Keratinocyte (primary cell): ENCODE results near the gene CDYL. TPM values are rescaled to one million over a fixed set of nuclear protein-coding genes. Genes with fewer than 3 reads are reported as not detected.

ENCODE experiments used
- DNase-seq: peaks from one replicate; pipeline ENCODE4 v3.0.0-alpha.2; 2011; ENCODE audit warnings: low read depth, missing footprints, low spot score
- FAIRE-seq: peaks from 2 replicates; lab custom pipeline; 2011; peaks lifted over from hg19 to GRCh38; lab: Jason Lieb, UNC
- H2AFZ ChIP-seq: 2 replicates; pipeline ENCODE4 v1.6.0; 2012; ENCODE audit warnings: low read length, control low read depth, inconsistent platforms; ENCODE audit not compliant: control insufficient read depth
- H3K27ac ChIP-seq: 2 replicates; pipeline ENCODE4 v1.5.1; 2011; ENCODE audit warnings: low read length; ENCODE audit not compliant: control insufficient read depth, insufficient read depth
- H3K27me3 ChIP-seq: 3 replicates; pipeline ENCODE4 v1.6.0; 2011; ENCODE audit warnings: low read length; ENCODE audit not compliant: control insufficient read depth, insufficient read depth; ENCODE audit errors: extremely low read depth
- H3K36me3 ChIP-seq, 2 experiments: 2 replicates in 1 of 2; 3 replicates in 1 of 2; pipeline ENCODE4 v1.5.1; 2011; ENCODE audit warnings: low read length in 2 of 2, mild to moderate bottlenecking in 1 of 2; ENCODE audit not compliant: control insufficient read depth in 2 of 2, insufficient read depth in 2 of 2; ENCODE audit errors: extremely low read depth in 1 of 2
- H3K4me1 ChIP-seq: 3 replicates; pipeline ENCODE4 v1.5.1; 2011; ENCODE audit warnings: low read length; ENCODE audit not compliant: control insufficient read depth, insufficient read depth; ENCODE audit errors: extremely low read depth
- H3K4me2 ChIP-seq: 3 replicates; pipeline ENCODE4 v1.6.0; 2011; ENCODE audit warnings: low read depth, low read length; ENCODE audit not compliant: control insufficient read depth, insufficient read depth; ENCODE audit errors: extremely low read depth
- H3K4me3 ChIP-seq, 3 experiments: fragments of 200-600 bp in 1 of 3; sonication (generic) in 1 of 3; 2 replicates in 2 of 3; 3 replicates in 1 of 3; pipeline ENCODE4 v1.5.1; 2011 to 2016; ENCODE audit warnings: low read length in 3 of 3, mild to moderate bottlenecking in 3 of 3, control low read depth in 2 of 3, inconsistent platforms in 1 of 3, low read depth in 1 of 3, mixed read lengths in 1 of 3, mixed run types in 1 of 3, moderate library complexity in 1 of 3; ENCODE audit not compliant: control insufficient read depth in 2 of 3, insufficient read depth in 2 of 3; ENCODE audit errors: extremely low read depth in 1 of 3
- H3K79me2 ChIP-seq: 2 replicates; pipeline ENCODE4 v1.6.0; 2012; ENCODE audit warnings: low read length; ENCODE audit not compliant: control insufficient read depth, insufficient read depth
- H3K9ac ChIP-seq: 3 replicates; pipeline ENCODE4 v1.6.0; 2011; ENCODE audit warnings: low read length; ENCODE audit not compliant: control insufficient read depth, insufficient read depth; ENCODE audit errors: extremely low read depth
- H3K9me1 ChIP-seq: 3 replicates; pipeline ENCODE4 v1.6.0; 2011; ENCODE audit warnings: low read length; ENCODE audit not compliant: control insufficient read depth, insufficient read depth; ENCODE audit errors: extremely low read depth
- H3K9me3 ChIP-seq: 2 replicates; pipeline ENCODE4 v1.5.1; 2012; ENCODE audit warnings: low read depth, low read length; ENCODE audit not compliant: control insufficient read depth
- H4K20me1 ChIP-seq: 3 replicates; pipeline ENCODE4 v1.6.0; 2011; ENCODE audit warnings: low read length; ENCODE audit not compliant: control insufficient read depth, insufficient read depth; ENCODE audit errors: extremely low read depth
- CTCF ChIP-seq, 3 experiments: IDR thresholded peaks in 1 of 3; conservative IDR thresholded peaks in 1 of 3; optimal IDR thresholded peaks in 1 of 3; 2 replicates in 2 of 3; 3 replicates in 1 of 3; pipeline versions ENCODE3 to v1.5.1; 2011; ENCODE audit warnings: low read length in 3 of 3, mild to moderate bottlenecking in 3 of 3, moderate library complexity in 2 of 3, control low read depth in 1 of 3, inconsistent platforms in 1 of 3; ENCODE audit not compliant: insufficient read depth in 2 of 3; ENCODE audit errors: extremely low read depth in 1 of 3
- EZH2 ChIP-seq: IDR thresholded peaks from one replicate; pipeline ENCODE4 v1.6.1; 2012; ENCODE audit warnings: inconsistent platforms, mild to moderate bottlenecking, low read length, moderate library complexity
- dilution Hi-C: fragments of 300-500 bp; cut with MboI; formaldehyde crosslinking; loops from one replicate; pipeline ENCODE4 v1.7.0; 2020; ENCODE audit warnings: low sequenced_read_pairs; ENCODE audit not compliant: extremely low pct_ligation_motif_present
- polyA plus RNA-seq, 5 experiments: library from polyadenylated mRNA; depleted of rRNA in 3 of 5; stranded (reverse) in 3 of 5; stranded (forward) in 1 of 5; unstranded in 1 of 5; fragments of >200 nt; gene quantifications; 1 replicate in 1 of 5; 2 replicates in 3 of 5; 3 replicates in 1 of 5; pipeline versions ENCODE4 v1.2.1 to v1.2.3, GENCODE V29; 2011 to 2012; ENCODE audit warnings: missing spikeins in 2 of 5, low read depth in 1 of 5, low replicate concordance in 1 of 5

Gene CDYL
- polyA plus RNA-seq, 1 donor (not counting 4 experiments of a cell fraction or from before 2014, with no cell fraction given), result 48.0 TPM

- Histone ChIP-seq H3K4me2 (no peak overlapping the region), H3K4me1 (peaks cover 3% of the 10 kb centered on the region), H3K36me3 (peaks cover 8 to 22% of the 10 kb centered on the region in 2 experiments), H3K27ac (no peak overlapping the region), H4K20me1 (no peaks in the 10 kb centered on the region), H3K9ac (no peak overlapping the region), H3K9me3 (no peaks in the 10 kb centered on the region), H3K79me2 (peaks cover 65% of the 10 kb centered on the region), H3K9me1 (no peaks in the 10 kb centered on the region), H2AFZ (no peak overlapping the region), H3K4me3 (no peak overlapping the region), H3K27me3 (no peaks in the 10 kb centered on the region)
- no peak for DNase-seq
- no peak for FAIRE-seq
- dilution Hi-C loops, result no loop called here
- TF ChIP-seq CTCF (optimal IDR thresholded peaks at IDR 0.05 in 1 of 3, IDR thresholded peaks at IDR 0.05 in 1 of 3, conservative IDR thresholded peaks at IDR 0.05 in 1 of 3; ENCODE audit: extremely low read depth in 1 of 3, insufficient read depth in 2 of 3, low read length in 3 of 3) (no peak), EZH2 (no peak)
Observed at GRCh38 chr6:4905826-4906225, 129.6 kb downstream of the CDYL start.

- peaks cover 3% of the 10 kb centered on the region for H3K4me1 ChIP-seq
- dilution Hi-C loops, result no loop called here
Observed at GRCh38 chr6:4906293-4907276, 130.4 kb downstream of the CDYL start.

More at GRCh38 chr6:4906293-4907276, 130.4 kb downstream of the CDYL start:
- no peak overlapping the region for H3K4me2 ChIP-seq
- no peak overlapping the region for H3K27ac ChIP-seq
- peaks cover 65% of the 10 kb centered on the region for H3K79me2 ChIP-seq
- H3K27me3 ChIP-seq, result no peaks in the 10 kb centered on the region
- no peaks in the 10 kb centered on the region for H4K20me1 ChIP-seq
- DNase-seq (no peak), FAIRE-seq (no peak)
- H3K36me3 ChIP-seq, result peaks cover 11 to 25% of the 10 kb centered on the region in 2 experiments
- no peaks in the 10 kb centered on the region for H3K9me1 ChIP-seq
- no peak for TF ChIP-seq CTCF (optimal IDR thresholded peaks at IDR 0.05 in 1 of 3, IDR thresholded peaks at IDR 0.05 in 1 of 3, conservative IDR thresholded peaks at IDR 0.05 in 1 of 3; ENCODE audit: extremely low read depth in 1 of 3, insufficient read depth in 2 of 3, low read length in 3 of 3)
- no peak for TF ChIP-seq EZH2
- no peak overlapping the region for H2AFZ ChIP-seq
- H3K9ac ChIP-seq, result no peak overlapping the region
- no peaks in the 10 kb centered on the region for H3K9me3 ChIP-seq
- H3K4me3 ChIP-seq, result no peak overlapping the region
